Activated naive CD8-positive, alpha-beta T cell treated with anti-CD3 and anti-CD28 coated beads for 36 hours (primary cell): Measurements from ENCODE around the gene ATP6V1G3. TPM values are rescaled to one million over a fixed set of nuclear protein-coding genes. Genes with fewer than 3 reads are reported as not detected.

ENCODE experiments used
- total RNA-seq, 2 experiments: library from RNA; stranded (reverse); gene quantifications; one replicate each; pipeline ENCODE4 v1.2.3, GENCODE V29; 2021

Gene ATP6V1G3
- total RNA-seq, 2 experiments from 2014 or later = not detected

Other genes starting within 250 kb of the ATP6V1G3 start
- gene PTPRC, start 98.4 kb upstream of the ATP6V1G3 start, total RNA-seq = 100 to 1,000 TPM; 421 to 422 TPM